ENCODE results near the gene SCN7A.

DNA sequence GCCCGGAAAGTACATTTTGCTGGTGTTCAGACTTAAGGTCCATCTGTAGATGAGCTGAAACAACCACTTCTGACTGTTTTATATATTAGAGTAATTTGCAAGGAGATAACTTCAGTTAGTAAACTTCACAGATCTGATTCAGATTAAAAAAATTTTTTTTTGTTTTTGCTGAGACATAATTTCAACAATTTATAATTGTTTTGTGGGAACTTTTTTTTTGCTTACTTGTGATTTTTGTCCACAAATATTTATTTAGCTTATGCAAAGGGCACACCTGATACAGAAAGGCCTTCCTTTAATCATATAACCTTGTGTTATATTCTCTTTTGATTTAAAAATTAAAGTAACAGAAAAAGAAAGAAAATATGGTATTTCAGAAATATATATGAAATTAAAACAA, 108.7 kb downstream of the SCN7A start:
- no peak for TF ChIP-seq POLR2A (IDR thresholded peaks at IDR 0.05; ENCODE audit: low read depth)
- TF ChIP-seq POLR2AphosphoS5 (IDR thresholded peaks at IDR 0.05): no peak
- TF ChIP-seq, protein P1, sequence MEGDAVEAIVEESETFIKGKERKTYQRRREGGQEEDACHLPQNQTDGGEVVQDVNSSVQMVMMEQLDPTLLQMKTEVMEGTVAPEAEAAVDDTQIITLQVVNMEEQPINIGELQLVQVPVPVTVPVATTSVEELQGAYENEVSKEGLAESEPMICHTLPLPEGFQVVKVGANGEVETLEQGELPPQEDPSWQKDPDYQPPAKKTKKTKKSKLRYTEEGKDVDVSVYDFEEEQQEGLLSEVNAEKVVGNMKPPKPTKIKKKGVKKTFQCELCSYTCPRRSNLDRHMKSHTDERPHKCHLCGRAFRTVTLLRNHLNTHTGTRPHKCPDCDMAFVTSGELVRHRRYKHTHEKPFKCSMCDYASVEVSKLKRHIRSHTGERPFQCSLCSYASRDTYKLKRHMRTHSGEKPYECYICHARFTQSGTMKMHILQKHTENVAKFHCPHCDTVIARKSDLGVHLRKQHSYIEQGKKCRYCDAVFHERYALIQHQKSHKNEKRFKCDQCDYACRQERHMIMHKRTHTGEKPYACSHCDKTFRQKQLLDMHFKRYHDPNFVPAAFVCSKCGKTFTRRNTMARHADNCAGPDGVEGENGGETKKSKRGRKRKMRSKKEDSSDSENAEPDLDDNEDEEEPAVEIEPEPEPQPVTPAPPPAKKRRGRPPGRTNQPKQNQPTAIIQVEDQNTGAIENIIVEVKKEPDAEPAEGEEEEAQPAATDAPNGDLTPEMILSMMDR (IDR thresholded peaks at IDR 0.05): no peak
- TF ChIP-seq EP300 (IDR thresholded peaks at IDR 0.05): no peak
